GM06990 (cell line): ENCODE measurements around the gene PRKN.

Experiments
- DNase-seq: peaks from one replicate; pipeline ENCODE4 v3.0.0-alpha.2; 2011; ENCODE audit not compliant: insufficient read length; ENCODE audit errors: extremely low read depth
- H3K27me3 ChIP-seq: replicated peaks from 2 replicates; pipeline ENCODE4 v1.6.0; 2011; ENCODE audit warnings: low read length; ENCODE audit not compliant: control insufficient read depth, insufficient read depth
- H3K36me3 ChIP-seq: 2 replicates; pipeline ENCODE4 v1.5.1; 2011; ENCODE audit warnings: low read length; ENCODE audit not compliant: control insufficient read depth, insufficient read depth
- H3K4me3 ChIP-seq: replicated peaks from 2 replicates; pipeline ENCODE4 v1.5.1; 2011; ENCODE audit warnings: low read depth, mild to moderate bottlenecking, control low read depth, low read length
- TF ChIP-seq, protein P1 (sequence below): IDR thresholded peaks from 2 replicates; pipeline ENCODE4 v1.5.1; 2011; ENCODE audit warnings: low read length, control low read depth, mild to moderate bottlenecking, inconsistent platforms; ENCODE audit not compliant: insufficient read depth, poor library complexity, severe bottlenecking

The PRKN gene

DNA sequence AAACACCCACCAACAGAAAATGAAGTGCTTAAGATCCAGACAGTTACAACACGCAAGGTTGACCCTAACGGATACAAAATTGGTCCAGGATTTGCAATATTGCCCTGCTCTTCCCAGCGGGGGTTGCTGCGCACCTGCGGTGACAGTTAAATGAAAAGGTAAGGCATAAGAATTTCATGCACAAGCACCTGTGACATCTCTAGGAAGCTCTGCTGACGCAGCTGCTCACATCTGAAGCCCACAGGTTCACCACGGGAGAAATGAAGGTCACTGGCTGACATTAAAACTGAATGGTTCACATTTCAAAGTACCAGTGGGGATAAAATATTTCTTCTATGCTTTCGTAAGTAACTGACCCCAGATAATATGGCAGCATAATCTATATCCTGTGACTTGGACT is 764.4 kb downstream of the PRKN start:
- TF ChIP-seq, protein P1, sequence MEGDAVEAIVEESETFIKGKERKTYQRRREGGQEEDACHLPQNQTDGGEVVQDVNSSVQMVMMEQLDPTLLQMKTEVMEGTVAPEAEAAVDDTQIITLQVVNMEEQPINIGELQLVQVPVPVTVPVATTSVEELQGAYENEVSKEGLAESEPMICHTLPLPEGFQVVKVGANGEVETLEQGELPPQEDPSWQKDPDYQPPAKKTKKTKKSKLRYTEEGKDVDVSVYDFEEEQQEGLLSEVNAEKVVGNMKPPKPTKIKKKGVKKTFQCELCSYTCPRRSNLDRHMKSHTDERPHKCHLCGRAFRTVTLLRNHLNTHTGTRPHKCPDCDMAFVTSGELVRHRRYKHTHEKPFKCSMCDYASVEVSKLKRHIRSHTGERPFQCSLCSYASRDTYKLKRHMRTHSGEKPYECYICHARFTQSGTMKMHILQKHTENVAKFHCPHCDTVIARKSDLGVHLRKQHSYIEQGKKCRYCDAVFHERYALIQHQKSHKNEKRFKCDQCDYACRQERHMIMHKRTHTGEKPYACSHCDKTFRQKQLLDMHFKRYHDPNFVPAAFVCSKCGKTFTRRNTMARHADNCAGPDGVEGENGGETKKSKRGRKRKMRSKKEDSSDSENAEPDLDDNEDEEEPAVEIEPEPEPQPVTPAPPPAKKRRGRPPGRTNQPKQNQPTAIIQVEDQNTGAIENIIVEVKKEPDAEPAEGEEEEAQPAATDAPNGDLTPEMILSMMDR, result no peak
- Histone ChIP-seq H3K36me3 (no peaks in the 10 kb centered on the region), H3K4me3 (no peak overlapping the region), H3K27me3 (no peaks in the 10 kb centered on the region)
- DNase-seq, result no peak

DNA sequence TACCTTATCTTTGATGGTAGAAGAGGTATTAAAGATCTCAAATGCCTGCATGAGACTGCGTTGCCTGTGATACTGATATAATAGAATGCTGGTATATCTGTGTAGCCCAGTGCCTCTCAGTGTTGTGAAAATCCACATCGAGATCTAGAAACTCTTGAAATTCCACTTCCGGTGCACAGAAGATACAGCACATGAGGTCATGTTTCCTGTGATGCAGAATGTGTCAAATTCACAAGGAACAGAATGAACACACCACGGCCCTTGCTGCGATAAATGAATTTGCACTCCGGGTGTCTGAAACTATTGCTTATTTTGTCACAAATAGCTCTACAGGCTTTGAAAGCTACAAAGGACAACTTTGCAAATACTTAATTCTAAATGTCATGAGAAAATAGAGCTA is 765.8 kb downstream of the PRKN start:
- no peak for DNase-seq
- H3K4me3 ChIP-seq, result no peak overlapping the region
- no peaks in the 10 kb centered on the region for H3K27me3 ChIP-seq
- no peaks in the 10 kb centered on the region for H3K36me3 ChIP-seq
- TF ChIP-seq, protein P1, result no peak

DNA sequence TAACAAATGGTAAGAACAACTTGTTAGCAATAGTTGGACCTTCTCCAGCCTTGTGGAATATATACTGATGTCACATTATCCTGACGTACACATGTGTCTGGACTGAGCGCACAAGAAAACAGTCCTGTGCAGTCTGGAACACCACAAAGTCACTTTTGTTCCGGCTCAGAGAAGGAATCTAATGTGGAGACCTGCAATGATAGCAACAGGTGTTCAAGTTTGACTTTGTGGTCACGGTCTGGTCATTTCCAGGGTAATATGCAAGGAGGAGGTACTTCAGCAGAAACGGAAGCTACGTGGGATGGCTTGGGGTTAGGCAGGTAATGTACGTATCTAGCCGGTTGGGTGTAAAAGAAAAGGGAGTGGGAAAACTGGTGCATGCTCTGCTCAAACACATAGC is 766.5 kb downstream of the PRKN start:
- Histone ChIP-seq H3K27me3 (no peaks in the 10 kb centered on the region), H3K4me3 (no peak overlapping the region), H3K36me3 (no peaks in the 10 kb centered on the region)
- no peak for DNase-seq
- TF ChIP-seq, protein P1, result no peak

DNA sequence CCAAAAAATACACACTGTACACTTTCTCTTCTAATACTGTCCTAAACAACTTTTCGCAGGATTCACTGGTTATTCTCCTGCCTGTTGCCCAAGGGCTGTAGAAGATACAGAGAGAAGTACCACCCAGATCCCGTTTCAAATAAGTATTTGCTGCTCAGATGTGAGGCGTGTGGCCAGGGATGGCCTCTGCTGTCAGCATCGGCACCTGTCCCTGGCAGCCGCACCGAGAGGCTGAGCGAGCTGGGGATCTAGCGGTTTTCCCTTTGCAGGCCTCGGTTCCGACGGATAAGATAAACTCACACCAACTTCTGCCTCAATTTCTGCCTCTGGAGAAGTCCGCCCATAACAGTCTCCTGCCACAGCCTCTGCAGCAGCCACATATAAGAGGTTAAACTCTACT is 768.5 kb downstream of the PRKN start:
- no peaks in the 10 kb centered on the region for H3K36me3 ChIP-seq
- TF ChIP-seq, protein P1, result no peak
- no peaks in the 10 kb centered on the region for H3K27me3 ChIP-seq
- DNase-seq, result no peak
- H3K4me3 ChIP-seq, result no peak overlapping the region

DNA sequence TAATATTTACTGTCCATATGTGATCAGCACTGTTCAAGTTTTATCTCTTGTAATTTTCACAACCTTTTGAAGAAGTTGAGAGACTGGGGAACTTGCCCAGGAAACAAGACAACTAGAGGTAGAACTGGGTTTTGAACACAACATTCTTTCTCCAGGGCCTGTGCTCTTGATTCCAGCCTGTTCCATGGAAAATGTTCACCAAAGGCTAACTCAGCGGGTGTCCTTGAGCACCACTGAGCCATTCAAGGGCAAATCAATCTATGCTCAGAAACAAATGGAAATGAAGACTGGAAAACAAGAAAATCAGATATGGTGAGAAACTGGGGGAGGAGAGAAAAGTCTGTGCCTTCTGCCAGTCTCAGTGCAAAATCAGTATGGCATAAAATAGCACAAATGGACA is 771.5 kb downstream of the PRKN start:
- Histone ChIP-seq H3K36me3 (no peaks in the 10 kb centered on the region), H3K27me3 (no peaks in the 10 kb centered on the region), H3K4me3 (no peak overlapping the region)
- TF ChIP-seq, protein P1, result no peak
- DNase-seq, result no peak

DNA sequence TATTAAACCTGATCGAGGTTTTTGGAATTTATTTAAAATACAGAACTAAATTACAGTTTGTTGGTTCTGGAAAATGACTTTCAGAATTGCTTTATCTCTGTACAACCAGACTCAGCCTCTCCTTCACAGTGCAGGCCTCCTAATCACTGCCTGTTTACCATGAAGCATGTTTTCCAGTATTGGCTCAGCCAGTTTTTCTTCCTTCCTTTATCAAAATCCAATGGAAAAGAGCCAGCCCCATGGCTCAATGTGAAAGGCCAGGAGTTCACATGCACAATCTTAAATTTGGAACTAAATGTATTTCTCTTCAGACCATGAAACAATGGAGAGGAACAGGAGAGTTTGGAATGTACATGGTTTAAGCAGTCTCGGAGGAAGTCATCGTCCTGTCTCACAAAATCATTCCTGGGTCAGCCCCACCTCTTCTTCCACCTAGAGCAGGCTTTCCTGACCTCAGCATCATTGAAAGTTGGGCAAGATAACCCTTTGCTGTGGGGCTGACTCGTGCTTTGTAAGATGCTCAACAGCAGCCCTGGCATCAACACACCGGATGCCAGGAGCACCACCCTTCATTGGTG is 772.8 kb downstream of the PRKN start:
- no peaks in the 10 kb centered on the region for H3K36me3 ChIP-seq
- no peak for DNase-seq
- TF ChIP-seq, protein P1, result no peak
- no peak overlapping the region for H3K4me3 ChIP-seq
- H3K27me3 ChIP-seq, result no peaks in the 10 kb centered on the region
